ENCODE data around the gene GNB1L. TPM values are rescaled to one million over a fixed set of nuclear protein-coding genes. Genes with fewer than 3 reads are reported as not detected.

GNB1L gene
- polyA plus RNA-seq, 1 donor from 2014 or later = 16.5 TPM

DNA sequence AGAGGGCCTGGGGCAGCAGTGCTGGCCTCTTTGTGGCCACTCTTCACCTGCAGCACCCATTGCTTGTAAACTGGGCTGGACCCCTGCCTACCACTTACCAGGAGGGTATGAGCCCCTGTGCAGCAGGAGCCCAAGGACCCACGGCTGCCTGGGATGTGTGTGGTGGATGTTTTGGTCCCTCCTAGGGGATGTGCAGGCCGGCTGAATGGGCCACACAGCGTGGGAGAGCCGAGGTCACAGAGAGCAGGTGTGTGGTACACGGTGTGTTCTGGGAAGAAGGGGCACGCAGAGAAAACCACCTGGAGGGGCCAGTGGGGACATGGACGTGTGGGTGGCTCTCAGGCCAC lies 19.3 kb upstream of the GNB1L start:
- TF ChIP-seq MXI1 (conservative IDR thresholded peaks at IDR 0.05; ENCODE audit: poor library complexity, severe bottlenecking) (no peak), POLR2AphosphoS5 (IDR thresholded peaks at IDR 0.05) (no peak), TAF1 (IDR thresholded peaks at IDR 0.05; ENCODE audit: low read depth) (no peak), RAD21 (conservative IDR thresholded peaks at IDR 0.05) (no peak), EP300 (conservative IDR thresholded peaks at IDR 0.05; ENCODE audit: poor library complexity, severe bottlenecking) (no peak), SMC3 (conservative IDR thresholded peaks at IDR 0.05; ENCODE audit: poor library complexity) (no peak)
- TF ChIP-seq, protein P1, sequence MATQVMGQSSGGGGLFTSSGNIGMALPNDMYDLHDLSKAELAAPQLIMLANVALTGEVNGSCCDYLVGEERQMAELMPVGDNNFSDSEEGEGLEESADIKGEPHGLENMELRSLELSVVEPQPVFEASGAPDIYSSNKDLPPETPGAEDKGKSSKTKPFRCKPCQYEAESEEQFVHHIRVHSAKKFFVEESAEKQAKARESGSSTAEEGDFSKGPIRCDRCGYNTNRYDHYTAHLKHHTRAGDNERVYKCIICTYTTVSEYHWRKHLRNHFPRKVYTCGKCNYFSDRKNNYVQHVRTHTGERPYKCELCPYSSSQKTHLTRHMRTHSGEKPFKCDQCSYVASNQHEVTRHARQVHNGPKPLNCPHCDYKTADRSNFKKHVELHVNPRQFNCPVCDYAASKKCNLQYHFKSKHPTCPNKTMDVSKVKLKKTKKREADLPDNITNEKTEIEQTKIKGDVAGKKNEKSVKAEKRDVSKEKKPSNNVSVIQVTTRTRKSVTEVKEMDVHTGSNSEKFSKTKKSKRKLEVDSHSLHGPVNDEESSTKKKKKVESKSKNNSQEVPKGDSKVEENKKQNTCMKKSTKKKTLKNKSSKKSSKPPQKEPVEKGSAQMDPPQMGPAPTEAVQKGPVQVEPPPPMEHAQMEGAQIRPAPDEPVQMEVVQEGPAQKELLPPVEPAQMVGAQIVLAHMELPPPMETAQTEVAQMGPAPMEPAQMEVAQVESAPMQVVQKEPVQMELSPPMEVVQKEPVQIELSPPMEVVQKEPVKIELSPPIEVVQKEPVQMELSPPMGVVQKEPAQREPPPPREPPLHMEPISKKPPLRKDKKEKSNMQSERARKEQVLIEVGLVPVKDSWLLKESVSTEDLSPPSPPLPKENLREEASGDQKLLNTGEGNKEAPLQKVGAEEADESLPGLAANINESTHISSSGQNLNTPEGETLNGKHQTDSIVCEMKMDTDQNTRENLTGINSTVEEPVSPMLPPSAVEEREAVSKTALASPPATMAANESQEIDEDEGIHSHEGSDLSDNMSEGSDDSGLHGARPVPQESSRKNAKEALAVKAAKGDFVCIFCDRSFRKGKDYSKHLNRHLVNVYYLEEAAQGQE (IDR thresholded peaks at IDR 0.05; ENCODE audit: borderline replicate concordance) = no peak
- TF ChIP-seq, protein P2, sequence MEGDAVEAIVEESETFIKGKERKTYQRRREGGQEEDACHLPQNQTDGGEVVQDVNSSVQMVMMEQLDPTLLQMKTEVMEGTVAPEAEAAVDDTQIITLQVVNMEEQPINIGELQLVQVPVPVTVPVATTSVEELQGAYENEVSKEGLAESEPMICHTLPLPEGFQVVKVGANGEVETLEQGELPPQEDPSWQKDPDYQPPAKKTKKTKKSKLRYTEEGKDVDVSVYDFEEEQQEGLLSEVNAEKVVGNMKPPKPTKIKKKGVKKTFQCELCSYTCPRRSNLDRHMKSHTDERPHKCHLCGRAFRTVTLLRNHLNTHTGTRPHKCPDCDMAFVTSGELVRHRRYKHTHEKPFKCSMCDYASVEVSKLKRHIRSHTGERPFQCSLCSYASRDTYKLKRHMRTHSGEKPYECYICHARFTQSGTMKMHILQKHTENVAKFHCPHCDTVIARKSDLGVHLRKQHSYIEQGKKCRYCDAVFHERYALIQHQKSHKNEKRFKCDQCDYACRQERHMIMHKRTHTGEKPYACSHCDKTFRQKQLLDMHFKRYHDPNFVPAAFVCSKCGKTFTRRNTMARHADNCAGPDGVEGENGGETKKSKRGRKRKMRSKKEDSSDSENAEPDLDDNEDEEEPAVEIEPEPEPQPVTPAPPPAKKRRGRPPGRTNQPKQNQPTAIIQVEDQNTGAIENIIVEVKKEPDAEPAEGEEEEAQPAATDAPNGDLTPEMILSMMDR (IDR thresholded peaks at IDR 0.05; ENCODE audit: poor library complexity, severe bottlenecking) = no peak
- peak overlapping the region; percentile 66 for H3K9ac ChIP-seq (ENCODE audit: low read length)
- no peaks in the 10 kb centered on the region for H4K20me1 ChIP-seq (ENCODE audit: insufficient read depth)
- H3K27me3 ChIP-seq (ENCODE audit: insufficient read depth, low read depth, low read length) = no peaks in the 10 kb centered on the region
- no peak overlapping the region for H2AFZ ChIP-seq (ENCODE audit: low read depth, low read length)
- H3K36me3 ChIP-seq (ENCODE audit: insufficient read depth, low read length) = no peaks in the 10 kb centered on the region
- peak overlapping the region; percentile 83 for H3K27ac ChIP-seq (ENCODE audit: low read length)
- no peaks in the 10 kb centered on the region for H3K79me2 ChIP-seq (replicated peaks; ENCODE audit: insufficient read depth, low read length)
- H3K4me2 ChIP-seq (ENCODE audit: low read length) = no peak overlapping the region
- H3K9me3 ChIP-seq (ENCODE audit: low read length) = no peaks in the 10 kb centered on the region
- no peaks in the 10 kb centered on the region for H3F3A ChIP-seq (ENCODE audit: insufficient read depth, low read length, poor library complexity, severe bottlenecking)
- no peaks in the 10 kb centered on the region for H3K9me2 ChIP-seq (ENCODE audit: insufficient read depth, low read length)
- H3K4me3 ChIP-seq (ENCODE audit: low read length) = no peak overlapping the region

DNA sequence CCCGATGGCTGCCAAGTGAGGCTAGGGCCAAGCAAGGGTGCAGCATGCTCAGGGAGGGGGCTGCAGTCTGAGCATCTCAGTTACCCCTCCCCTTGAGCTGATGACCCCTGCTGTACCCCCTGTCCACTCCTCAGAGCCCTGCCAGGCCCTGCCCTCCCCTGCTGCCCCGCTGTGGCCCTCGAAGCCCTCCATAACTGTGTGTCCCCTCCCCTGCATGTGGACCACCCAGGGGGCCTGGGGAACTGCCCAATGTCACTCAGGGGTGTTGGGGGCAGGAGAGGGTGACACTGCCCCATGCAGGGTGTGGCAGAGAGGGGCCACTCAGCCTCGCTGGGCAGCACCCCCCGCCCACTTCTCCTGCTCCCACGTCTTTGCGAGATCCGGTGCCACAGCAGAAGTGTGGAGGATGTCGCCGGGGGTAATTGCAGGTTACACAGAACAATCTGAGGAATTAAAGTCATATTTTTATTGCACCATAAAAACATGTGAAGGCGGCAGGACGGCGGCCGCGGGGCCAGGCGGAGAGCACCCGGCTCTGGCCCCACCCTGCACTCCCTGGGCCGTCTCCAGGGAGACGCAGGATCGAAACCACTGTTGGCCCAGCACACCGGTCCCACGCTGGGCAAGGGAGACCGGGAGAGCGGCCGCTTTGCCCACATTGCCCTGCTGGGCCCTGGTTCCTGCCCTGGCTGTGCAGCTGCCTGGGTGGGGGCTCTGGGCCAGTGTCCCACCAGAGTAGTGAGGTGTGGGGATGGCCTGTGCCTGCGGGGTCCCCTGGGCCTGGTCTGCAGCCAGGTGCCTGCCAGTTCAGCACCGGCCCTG lies 18.7 kb upstream of the GNB1L start:
- H2AFZ ChIP-seq (ENCODE audit: low read depth, low read length) = no peak overlapping the region
- no peaks in the 10 kb centered on the region for H3K79me2 ChIP-seq (replicated peaks; ENCODE audit: insufficient read depth, low read length)
- no peak overlapping the region for H3K4me2 ChIP-seq (ENCODE audit: low read length)
- no peaks in the 10 kb centered on the region for H3F3A ChIP-seq (ENCODE audit: insufficient read depth, low read length, poor library complexity, severe bottlenecking)
- peak overlapping the region; percentile 83 for H3K27ac ChIP-seq (ENCODE audit: low read length)
- no peaks in the 10 kb centered on the region for H3K9me3 ChIP-seq (ENCODE audit: low read length)
- no peaks in the 10 kb centered on the region for H3K9me2 ChIP-seq (ENCODE audit: insufficient read depth, low read length)
- TF ChIP-seq POLR2AphosphoS5 (IDR thresholded peaks at IDR 0.05) = no peak
- no peak for TF ChIP-seq MXI1 (conservative IDR thresholded peaks at IDR 0.05; ENCODE audit: poor library complexity, severe bottlenecking)
- TF ChIP-seq EZH2 (IDR thresholded peaks at IDR 0.05; ENCODE audit: borderline replicate concordance, insufficient read depth, low read length, poor library complexity, severe bottlenecking) = no peak
- H3K27me3 ChIP-seq (ENCODE audit: insufficient read depth, low read depth, low read length) = no peaks in the 10 kb centered on the region
- peak overlapping the region; percentile 66 for H3K9ac ChIP-seq (ENCODE audit: low read length)
- no peaks in the 10 kb centered on the region for H3K36me3 ChIP-seq (ENCODE audit: insufficient read depth, low read length)
- H4K20me1 ChIP-seq (ENCODE audit: insufficient read depth) = no peaks in the 10 kb centered on the region
- no peak overlapping the region for H3K4me3 ChIP-seq (ENCODE audit: low read length)
